LHCN-M2 (cell line): Measurements from ENCODE around the gene TMA7B. TPM values are rescaled to one million over a fixed set of nuclear protein-coding genes. Genes with fewer than 3 reads are reported as not detected.
A peak's percentile ranks its signal among the peaks of the same experiment; 100 is the strongest.

Source experiments
- DNase-seq: peaks from one replicate; pipeline ENCODE4 v3.0.0-alpha.2; 2012; ENCODE audit warnings: low read depth
- total RNA-seq: library from RNA; depleted of rRNA; stranded (reverse); fragments of >200 nt; gene quantifications from 2 replicates; pipeline ENCODE4 v1.2.3, GENCODE V29; 2014

TMA7B gene
- total RNA-seq, 1 experiment from 2014 or later, result not detected

DNA sequence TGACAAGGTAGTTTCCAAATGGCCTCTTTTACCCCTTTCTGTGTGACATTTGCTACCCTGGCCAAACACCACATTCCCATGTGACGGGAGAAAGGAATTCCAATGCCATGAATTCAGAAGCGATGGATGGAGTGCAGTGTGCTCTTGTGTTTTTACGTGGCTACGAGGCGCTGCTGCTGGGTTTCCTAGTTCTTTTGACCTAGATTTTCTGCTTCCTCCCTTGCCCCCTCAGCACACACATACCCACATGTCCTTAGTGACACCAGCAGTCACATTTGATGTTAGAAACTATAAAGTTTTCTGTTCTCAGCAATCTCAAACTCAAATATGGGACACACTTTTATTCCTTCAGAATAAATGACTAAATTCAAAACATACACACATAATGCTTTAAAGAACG lies 7.8 kb upstream of the TMA7B start:
- no peak for DNase-seq

DNA sequence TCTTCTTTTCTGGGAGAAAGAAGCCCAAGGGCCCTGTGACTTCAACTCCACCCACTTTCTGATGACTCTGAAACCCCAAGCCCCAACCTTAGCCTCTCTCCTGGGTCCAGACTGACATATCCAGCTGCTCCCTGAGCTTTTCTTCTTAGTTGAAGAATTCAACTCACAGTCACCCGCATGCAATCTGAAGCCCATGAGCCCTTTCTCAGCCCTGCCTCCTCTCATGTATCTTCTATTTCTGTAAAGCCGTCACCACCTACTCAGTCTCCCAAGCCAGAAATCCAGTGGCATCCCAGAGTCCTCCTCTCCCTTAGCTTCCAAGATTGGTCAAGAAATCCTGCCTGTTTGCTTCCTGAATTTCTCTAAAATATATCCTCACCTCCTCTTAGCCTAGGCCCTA lies 7.1 kb upstream of the TMA7B start:
- DNase-seq, result no peak

DNA sequence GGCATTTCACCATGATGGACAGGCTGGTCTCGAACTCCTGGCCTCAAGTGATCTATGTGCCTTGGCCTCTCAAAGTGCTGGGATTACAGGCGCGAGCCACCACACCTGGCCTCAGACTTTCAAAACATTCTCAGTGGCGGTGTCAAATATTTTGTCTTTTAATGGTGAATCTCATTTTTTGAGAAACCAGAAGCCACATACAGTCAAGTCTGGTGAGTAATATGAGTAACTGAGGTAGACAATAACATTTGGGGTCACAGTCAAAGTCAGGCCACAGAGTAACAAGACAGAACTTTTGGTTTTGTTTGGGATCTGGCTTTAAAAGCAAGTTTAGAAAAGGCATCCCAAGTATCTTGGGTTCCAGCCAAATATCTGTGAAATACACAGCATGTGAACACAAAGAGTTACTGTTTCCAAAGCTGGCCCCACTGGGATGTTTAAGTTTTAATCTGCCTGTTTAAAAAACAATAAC lies 5.6 kb upstream of the TMA7B start:
- peak; percentile 33 for DNase-seq

DNA sequence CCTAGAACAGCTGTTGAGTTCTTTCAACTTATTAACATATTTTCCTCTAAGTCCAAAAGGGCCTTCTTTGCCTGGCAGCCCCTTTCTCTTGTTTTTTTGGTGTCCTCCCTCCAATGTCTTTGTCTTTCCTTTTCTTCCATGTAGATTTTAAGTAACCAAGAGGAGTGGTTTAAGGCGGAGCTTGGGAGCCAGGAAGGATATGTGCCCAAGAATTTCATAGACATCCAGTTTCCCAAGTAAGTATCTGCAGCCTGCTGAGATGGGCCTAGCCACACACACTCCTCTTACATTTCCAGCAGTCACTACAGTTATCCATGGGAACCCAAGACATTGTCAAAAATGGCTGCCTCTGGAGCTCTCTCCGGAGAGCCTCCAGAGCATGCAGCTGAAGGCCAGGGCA lies 4.5 kb upstream of the TMA7B start:
- DNase-seq, result no peak

DNA sequence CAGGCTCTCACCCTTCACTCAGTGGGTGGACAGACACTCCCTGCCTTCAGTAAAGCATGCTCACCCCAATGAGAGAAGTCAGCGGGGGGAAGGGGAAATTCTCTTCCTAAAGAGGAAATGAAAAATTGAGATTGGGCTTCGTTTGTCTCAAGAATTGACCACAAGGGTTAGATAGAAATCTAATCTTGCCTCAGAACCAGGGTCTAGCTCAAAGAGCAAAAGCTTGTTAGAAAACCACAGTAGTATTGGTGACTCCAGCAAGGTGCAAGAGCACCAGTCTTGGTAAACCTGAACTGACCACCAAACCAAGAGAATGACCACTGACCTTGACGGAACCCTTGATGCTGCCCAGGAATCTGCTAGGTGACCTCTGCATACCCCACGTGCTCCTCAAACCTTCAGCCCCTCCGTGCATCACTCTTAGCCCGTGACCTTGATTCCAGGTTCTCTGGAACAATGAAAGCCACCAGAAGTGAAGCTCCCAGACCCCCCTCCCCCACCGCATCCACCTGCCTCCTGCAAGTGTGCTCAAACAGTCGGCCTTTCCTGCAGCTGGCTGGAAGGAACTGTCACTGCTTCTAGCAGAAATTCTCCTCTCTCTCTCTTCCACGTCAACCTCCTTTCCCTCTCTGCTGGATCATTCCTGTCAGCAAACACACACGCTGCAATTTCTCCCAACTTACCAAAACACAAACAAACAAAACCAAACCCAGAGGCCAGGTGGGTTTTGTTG lies 3.1 kb upstream of the TMA7B start:
- DNase-seq, result no peak

DNA sequence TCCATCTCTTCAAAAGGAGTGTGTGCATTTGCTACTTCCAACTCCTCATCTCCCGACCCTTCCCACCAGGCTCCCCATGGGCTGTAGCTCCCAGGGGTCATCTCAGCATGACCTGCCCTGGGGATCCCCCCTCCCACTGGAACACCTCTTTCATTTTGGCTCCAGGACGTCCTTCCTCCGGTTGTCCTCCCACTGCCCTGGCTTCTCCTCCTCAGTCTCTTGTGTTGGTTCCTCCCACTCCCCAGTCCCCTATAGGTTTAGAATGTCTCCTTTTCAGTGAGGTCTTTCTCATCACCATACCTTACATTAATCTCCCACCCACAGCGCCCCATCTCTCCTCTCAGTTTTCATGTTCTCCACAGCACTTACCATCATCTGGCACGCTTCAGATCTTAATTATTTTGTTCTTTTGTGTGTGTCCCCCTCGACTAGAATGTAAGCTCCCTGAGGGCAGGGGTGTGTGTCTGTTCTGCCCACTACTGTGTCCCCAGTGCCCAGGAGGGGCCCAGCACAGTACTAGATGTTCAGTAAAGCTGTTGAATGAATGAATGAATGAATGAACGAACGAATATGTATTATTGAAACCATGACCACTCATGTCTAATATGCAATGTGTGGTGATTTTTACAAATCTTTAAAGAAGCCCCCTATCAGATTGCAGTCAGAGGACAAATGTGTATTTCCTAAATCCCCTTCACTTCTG lies 2.0 kb upstream of the TMA7B start:
- DNase-seq, result no peak

DNA sequence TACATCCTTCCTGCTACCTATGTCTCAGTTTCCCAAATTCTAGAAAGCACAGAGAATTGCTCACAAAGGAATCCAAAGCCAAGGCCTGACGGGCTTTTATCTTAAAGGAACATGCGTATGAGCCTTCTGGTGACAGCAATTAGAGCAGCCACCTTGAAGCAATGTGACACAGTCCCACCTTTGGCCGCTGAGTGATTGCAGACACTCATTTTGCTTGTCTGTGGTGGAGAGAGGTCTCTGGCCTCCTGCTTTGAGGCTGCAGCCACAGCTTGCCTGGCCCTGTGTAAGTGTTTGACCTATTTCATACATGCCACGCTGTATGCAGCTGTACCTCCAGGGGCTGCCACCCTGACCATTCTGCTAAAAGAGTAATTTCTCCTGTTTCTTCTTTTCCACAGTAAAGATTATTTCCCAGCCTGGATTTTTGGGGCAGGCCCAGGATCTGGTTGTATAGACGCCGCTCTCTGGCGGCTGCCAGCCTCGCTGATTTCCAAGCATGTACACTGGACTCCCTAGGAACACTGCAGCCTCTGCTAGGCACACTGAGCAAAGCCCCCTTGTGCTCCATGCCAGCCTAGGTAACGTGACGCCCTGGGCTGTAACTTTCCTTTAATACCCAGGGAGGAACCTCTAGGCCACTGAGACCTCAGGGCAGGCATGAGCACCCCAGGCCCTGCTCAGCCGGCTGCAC lies 1.1 kb upstream of the TMA7B start:
- DNase-seq, result no peak

DNA sequence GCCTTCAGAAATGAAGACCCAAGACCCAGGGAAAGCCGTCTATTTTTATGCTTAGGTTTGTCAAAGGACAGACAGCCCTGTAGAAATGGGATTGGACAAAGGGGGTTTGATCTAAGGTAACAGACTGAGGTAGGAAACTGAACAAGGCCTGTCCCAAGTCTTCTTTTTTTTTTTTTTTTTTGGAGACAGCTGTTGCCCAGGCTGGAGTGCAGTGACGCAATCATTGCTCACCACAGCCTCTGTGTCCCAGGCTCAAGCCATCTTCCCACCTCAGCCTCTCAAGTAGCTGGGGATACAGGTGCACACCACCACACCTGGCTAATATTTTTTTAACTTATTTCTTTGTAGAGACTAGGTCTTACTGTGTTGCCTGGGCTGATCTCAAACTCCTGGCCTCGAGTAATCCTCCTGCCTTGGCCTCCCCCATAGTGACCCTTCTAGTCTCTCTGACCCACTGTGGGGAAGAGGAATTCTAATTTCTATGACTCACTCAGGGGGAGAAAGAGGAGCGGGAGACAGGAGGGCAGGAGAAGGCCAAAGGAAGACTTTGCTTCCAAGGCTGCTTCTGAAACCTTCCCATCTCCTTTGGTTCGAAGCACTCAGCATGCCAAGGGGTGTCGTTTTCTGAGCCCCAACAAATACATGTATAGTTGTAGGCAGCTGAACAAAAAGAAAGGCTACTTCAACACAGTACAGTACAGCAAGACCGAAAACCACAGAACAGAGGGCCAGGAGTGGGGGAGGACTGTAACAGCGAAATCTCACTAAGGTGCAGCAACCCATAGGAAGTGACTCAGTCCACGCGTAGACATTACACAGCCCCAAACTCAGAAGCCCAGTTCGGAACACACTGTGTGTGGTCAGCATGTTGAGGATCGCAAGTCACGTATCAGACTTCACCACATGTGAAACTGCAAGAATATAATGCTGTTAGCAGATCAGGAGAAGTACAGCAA lies 872 bp downstream of the TMA7B start:
- DNase-seq, result peak; percentile 34

DNA sequence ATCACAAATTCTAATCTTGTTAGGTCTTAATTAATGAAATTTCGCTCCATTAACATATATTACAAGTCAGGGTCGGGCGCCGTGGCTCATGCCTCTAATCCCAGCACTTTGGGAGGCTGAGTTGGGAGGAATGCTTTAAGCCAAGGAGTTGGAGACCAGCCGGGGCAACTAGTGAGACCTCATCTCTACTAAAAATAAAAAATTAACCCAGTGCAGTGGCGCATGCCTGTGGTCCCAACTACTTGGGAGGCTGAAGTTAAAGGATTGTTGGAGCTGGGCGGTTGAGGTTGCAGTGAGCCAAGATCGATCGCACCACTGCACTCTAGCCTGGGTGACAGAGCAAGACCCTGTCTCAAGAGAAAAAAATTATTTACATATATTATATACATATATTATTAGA lies 1.9 kb downstream of the TMA7B start:
- no peak for DNase-seq

DNA sequence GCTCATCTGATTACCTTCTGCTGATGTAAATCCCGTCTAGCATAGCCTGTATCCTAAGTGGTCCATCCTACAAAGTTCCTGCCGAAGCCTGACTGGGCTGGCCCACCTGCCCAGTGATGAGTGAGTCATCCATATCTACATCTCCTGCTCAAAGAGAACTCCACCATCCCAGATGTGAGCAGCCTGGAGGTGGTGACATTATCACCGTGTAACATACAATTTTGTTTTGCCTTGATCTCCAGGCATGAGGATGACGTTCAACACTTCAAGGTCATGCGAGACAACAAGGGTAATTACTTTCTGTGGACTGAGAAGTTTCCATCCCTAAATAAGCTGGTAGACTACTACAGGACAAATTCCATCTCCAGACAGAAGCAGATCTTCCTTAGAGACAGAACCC lies 5.6 kb downstream of the TMA7B start:
- DNase-seq, result no peak

DNA sequence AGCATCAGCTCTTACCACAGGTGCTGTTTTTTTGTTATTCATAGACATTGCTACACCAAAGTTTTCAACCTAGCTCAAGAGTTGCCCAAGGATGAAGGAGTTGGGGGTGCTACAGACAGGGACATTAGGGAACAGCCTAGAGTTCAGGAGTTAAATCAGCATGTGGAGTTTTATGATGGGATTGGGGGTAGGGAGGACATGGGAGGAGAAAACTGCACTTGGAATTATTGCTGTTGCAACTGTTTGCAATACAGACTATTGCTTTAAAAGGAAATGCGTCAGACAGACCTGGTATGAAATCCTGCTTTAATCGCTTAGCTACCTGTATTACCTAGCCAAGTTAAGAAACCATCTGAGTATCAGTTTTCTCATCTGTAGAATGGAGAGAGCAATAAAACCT lies 6.3 kb downstream of the TMA7B start:
- DNase-seq, result no peak

DNA sequence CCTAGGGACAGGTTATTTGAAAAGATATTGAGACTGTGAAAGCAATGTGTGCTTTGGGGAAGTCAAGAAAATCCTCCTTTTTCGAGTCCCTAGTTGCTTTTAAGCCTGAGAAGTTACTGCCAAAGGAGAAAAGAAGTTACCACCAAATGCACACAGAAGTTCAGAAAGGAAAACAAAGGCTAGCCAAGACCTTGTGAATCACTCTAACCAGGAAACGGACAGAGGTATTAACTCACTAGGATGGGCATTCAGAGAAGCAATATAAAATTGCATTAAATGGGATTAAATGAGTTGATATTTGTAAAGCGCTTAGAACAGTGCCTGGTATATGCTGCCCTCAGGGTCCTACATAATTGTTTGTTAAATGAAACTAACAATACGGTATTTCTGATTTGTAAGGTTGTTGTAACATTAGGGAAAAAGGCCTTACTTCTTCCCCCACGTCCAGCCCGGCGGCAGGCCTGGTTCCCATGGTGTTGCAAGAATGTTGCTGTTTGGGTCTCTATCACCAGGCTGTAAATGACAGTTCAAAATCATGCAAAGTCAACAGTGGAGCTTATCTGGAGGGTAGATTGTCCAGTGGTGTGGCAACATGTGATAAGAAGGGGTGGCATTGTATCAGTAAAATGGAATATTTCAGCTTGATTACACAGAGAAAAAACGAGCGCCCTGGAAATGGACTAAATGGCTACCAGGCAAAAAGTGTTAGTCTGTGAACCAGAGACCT lies 7.1 kb downstream of the TMA7B start:
- no peak for DNase-seq

DNA sequence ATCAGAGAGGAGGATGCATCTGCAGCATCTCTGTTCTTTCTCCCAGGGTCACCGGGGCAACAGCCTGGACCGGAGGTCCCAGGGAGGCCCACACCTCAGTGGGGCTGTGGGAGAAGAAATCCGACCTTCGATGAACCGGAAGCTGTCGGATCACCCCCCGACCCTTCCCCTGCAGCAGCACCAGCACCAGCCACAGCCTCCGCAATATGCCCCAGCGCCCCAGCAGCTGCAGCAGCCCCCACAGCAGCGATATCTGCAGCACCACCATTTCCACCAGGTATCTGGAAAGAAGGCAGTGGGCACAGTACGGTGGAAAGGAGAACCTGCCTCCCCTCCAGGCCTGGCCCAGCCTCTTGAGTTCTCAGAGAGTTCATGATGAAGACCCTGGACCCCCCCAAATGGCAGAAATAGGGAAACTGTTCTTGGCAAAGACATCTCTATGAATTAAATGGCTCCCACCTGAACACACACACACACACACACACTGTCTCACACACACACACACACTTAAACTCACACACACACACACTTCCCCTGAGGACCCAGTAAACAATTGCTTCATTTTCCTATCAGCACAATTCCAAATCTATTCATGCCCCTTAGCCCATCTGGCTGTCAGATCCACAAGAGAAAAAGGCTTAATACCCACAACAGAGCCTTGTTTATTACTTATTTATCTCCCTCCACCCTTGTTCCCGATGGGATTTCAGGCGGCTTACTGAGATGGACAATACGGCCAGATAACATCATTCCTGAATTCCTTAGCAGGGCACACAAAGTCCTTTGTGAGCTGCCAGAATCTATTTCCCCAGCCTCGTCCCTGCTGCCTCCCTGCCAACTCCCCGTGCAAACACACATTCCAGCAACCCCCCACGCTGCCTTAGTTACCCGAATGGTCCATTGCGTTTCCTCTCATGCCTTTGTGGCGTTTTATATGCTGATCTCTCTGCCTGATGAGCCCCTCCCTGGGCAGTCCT lies 8.1 kb downstream of the TMA7B start:
- no peak for DNase-seq

DNA sequence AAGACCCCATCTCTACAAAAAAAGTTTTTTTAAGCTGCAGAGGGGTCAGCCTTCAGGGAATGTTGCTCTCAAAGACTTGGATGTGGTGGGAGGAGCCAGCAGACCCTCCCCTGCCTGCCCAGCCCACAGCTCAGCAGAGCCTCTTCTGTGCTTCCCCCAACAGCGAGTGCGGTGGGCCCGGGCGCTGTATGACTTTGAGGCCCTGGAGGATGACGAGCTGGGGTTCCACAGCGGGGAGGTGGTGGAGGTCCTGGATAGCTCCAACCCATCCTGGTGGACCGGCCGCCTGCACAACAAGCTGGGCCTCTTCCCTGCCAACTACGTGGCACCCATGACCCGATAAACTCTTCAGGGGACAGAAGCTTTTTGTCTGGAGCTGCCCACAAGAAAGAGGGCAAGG lies 10.5 kb downstream of the TMA7B start:
- no peak for DNase-seq

DNA sequence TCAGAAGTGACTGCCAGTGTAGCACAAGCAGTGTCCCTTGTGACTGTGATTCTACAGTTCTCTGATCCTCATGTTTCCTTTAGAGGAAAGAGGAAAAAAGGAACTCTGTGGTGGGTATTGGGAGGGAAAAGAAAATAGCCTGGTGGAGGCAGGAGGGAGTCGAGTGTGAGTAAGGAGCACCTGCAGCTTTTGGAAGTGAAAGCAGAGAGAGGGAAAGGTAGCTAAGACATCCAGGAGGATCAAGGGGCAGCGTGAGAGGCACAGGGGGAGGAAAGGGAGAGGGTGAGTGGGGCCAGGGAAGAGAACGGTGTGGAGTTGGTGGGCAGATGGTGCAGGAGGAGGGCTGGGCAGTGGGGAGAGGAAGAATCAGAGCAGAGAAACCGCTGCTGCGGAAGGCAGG lies 12.4 kb downstream of the TMA7B start:
- DNase-seq, result no peak

DNA sequence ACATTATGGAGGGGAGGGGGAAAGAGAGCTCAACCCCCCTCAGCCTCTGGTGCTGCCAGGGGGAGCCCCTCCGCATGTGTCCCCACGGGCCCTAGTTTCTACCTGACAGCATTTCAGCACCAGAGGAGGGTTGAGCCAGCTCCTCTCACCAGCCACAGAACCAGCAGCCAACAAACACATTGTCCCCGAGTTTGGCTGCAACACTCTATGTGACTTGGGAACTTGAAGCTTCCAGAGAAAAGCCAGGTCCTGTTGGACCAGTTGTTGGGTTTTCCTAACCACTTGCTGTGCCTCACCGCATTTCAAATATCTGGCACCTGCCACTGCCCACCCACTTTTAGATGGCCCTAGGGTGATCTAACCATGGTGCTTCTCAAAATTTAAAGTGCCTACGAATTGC lies 13.5 kb downstream of the TMA7B start:
- DNase-seq, result no peak

DNA sequence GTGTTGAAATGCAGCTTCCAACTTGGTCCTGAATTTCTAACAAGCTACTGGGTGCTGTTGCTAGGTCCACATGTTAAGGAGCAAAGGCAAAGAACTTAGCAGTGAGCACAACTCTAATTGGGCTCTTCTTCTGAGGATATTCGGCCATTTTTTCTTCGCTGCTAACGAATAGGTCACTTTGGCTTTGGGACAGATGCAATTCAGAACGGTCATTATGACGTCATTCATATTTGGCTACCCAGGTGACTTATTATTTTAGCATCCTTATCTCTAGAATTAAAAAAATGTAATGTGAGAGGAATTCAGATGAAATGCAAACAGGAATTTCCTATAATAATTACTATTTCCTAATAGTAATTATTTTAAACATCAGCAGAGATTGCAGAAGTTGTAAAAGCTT lies 13.9 kb downstream of the TMA7B start:
- no peak for DNase-seq

DNA sequence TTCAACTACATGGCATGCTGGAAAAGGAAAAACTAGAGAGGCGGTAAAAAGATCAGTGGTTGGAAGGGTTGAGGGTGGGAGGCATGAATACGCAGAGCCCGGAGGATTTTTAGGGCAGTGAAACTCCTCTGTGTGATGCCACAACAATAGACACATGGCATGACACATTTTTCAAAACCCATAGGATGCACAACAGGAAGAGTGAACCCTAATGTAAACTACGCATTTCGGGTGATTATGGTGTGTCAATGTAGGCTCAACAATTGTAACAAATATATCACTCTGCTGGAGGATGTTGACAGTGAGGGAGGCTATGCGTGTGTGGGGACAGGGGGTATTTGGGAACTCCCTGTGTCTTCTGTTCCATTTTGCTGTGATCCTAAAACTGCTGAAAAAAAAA lies 18.9 kb downstream of the TMA7B start:
- DNase-seq, result no peak

DNA sequence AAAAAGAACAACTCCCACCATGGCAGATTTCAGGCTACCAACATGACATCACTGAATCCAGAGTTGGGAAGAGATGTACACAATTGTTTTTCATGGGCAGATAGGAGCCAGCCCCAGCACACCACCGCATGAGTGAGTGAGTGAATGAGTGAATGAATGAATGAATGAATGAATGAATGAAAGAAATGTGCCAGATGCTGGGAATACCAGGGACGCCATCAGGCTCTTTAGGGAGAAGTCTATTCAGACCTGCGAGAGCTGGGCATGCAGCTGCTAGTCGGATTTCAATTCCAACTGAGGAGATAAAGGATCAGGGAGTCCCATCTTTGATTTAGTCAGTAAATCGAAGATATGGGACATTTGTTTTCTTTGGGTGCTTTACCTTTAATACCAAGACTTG lies 19.3 kb downstream of the TMA7B start:
- DNase-seq, result no peak

DNA sequence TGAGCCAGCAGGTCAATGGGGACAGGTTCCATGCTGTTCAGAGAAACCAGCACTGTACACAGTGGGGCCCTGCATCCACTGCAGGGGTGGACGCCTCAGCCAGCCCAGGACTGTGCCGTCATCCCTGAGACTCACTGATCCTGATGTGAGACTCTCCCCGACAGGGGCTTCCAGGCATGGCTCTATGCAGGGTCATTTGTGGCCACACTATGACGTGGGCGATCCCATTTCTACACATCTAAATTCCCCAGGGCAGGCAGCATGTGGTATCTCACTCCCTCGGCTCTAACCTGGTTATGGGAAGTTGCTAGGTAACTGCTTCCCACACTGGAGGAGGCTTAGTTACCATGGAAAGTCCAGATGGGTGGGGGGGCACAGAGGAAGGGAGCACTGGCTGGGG lies 20.4 kb downstream of the TMA7B start:
- DNase-seq, result no peak
